ENCODE data around the gene DMBX1.

- TF ChIP-seq CTCF (IDR thresholded peaks at IDR 0.05) (no peak), POLR2A (IDR thresholded peaks at IDR 0.05) (no peak)
Observed at GRCh38 chr1:46453449-46453848, 36.2 kb upstream of the DMBX1 start.

All from lower leg skin (tissue), 3 donors.